ENCODE results near the gene C8A. TPM values are rescaled to one million over a fixed set of nuclear protein-coding genes. Genes with fewer than 3 reads are reported as not detected.

C8A gene
- total RNA-seq, 4 donors from 2014 or later, result 1.2 TPM; not detected in 3

DNA sequence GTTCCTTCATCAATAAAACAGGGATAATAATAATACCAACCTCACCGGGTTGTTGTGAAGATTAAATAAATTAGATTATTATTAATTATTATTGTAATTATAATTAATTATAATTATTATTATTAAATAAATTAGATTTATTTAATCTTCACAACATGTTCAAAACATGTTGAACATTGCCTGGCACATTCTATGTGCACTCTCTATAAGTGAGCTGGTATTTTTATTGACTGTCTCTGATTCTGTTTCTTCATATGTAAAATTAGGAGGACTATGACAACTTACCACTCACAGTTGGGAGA, 112.1 kb downstream of the C8A start:
- TF ChIP-seq POLR2A (IDR thresholded peaks at IDR 0.05) (no peak), POLR2AphosphoS5 (IDR thresholded peaks at IDR 0.05) (no peak), EP300 (IDR thresholded peaks at IDR 0.05) (no peak)
- TF ChIP-seq, protein P1, sequence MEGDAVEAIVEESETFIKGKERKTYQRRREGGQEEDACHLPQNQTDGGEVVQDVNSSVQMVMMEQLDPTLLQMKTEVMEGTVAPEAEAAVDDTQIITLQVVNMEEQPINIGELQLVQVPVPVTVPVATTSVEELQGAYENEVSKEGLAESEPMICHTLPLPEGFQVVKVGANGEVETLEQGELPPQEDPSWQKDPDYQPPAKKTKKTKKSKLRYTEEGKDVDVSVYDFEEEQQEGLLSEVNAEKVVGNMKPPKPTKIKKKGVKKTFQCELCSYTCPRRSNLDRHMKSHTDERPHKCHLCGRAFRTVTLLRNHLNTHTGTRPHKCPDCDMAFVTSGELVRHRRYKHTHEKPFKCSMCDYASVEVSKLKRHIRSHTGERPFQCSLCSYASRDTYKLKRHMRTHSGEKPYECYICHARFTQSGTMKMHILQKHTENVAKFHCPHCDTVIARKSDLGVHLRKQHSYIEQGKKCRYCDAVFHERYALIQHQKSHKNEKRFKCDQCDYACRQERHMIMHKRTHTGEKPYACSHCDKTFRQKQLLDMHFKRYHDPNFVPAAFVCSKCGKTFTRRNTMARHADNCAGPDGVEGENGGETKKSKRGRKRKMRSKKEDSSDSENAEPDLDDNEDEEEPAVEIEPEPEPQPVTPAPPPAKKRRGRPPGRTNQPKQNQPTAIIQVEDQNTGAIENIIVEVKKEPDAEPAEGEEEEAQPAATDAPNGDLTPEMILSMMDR (IDR thresholded peaks at IDR 0.05), result no peak
- 92% methylated on average over 1 of the region's 1 CpG for WGBS
- no peaks in the 10 kb centered on the region for H3K36me3 ChIP-seq
- no peak overlapping the region for H3K27ac ChIP-seq
- peaks cover 3% of the 10 kb centered on the region for H3K27me3 ChIP-seq
- H3K4me3 ChIP-seq, result no peak overlapping the region
- H3K9me3 ChIP-seq, result peaks cover 3% of the 10 kb centered on the region
- no peaks in the 10 kb centered on the region for H3K4me1 ChIP-seq
- DNase-seq (ENCODE audit: low spot score in 2 of 2), result no peak

DNA sequence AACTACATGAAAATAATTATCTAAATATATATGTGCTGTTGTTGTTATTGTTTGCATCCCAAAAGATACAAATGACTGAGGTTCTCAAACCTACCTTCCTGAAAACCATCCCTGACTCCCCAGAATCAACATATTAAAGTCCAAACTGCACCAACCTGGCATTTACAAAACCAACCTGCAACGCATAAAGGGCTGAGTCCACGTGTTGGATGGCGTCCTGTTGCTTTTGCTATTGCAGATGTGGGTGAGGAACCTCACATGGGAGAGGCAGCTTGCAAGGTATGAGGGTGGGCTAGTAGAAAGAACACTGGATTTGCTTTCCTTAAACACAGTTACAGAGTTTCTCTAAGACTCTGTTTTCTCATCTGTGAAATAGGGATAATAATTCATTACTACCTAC, 112.8 kb downstream of the C8A start:
- no peak for DNase-seq (ENCODE audit: low spot score in 2 of 2)
- H3K4me1 ChIP-seq, result no peaks in the 10 kb centered on the region
- H3K27me3 ChIP-seq, result peaks cover 3% of the 10 kb centered on the region
- TF ChIP-seq EP300 (IDR thresholded peaks at IDR 0.05) (no peak), POLR2AphosphoS5 (IDR thresholded peaks at IDR 0.05) (no peak), POLR2A (IDR thresholded peaks at IDR 0.05) (no peak)
- TF ChIP-seq, protein P1 (IDR thresholded peaks at IDR 0.05), result no peak
- H3K36me3 ChIP-seq, result no peaks in the 10 kb centered on the region
- WGBS, result 65% methylated on average over 3 of the region's 3 CpGs
- H3K27ac ChIP-seq, result no peak overlapping the region
- no peak overlapping the region for H3K4me3 ChIP-seq
- H3K9me3 ChIP-seq, result peaks cover 3% of the 10 kb centered on the region

Other genes starting within 250 kb of the C8A start
- 1 to 10 TPM; 1.1 to 4.3 (median 1.3) TPM for gene PRKAA2, start 209.5 kb upstream of the C8A start, total RNA-seq
- under 1 TPM in 1 of 4 donors, not detected in 3; 0.57 TPM for gene FYB2, start 35.4 kb upstream of the C8A start, total RNA-seq
- not detected for gene C8B, start 111.2 kb downstream of the C8A start, total RNA-seq